GM21723 (cell line): ENCODE results near the gene WWOX.

Experiments used
- ATAC-seq: cut with Tn5 transposase; IDR thresholded peaks from one replicate; pipeline ENCODE4 v1.9.1; 2021; ENCODE audit warnings: mild to moderate bottlenecking, moderate library complexity; ENCODE audit not compliant: unreplicated experiment

Gene WWOX

DNA sequence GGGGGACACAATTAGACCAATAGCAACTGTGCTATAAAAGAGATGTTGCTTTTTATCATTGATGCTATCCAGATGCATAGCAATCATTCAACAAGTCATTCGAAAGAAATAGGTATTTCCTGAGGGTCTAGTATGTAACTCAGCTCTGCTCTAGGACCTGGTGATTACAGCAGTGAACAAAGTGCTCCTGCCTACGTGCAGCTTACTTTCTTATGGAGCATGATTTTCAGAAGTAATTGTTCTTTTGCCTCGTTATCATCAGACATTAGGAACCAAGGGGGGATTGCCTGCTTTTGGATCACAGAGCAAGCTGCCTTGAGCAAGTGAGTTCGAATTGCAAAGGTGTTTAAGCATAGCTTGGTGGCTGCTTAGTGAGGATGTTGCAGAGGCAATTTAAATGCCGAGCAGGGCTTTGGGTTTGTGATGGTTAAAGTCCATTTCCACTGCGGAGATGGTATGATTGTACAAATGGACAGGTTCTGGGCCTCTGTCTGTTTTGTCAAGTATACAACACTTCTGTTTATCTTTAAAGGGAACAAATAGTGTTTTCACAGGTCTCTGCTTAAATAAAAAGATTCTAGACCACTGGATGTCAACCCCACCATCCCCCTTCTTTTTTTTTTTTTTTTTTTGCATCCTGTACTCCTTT, 41.5 kb downstream of the WWOX start:
- ATAC-seq = no peak

DNA sequence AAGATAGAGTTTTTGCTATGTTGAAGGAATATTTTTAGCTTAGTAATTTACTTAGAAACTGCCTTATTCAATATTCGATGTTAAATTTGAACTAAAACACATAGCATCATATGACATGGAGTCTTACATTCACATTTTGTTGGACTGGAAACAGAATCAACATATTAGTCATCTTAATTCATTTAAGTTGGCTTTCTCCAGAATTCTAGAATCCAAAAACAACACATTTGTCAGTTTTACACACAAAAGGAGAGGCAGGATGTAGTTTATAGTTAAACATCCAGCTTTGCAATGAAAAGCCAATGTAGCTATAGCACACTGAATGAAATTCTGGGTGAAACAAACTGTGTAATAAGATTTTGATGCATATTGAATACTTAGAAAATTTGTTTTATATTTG, 43.3 kb downstream of the WWOX start:
- ATAC-seq = no peak

DNA sequence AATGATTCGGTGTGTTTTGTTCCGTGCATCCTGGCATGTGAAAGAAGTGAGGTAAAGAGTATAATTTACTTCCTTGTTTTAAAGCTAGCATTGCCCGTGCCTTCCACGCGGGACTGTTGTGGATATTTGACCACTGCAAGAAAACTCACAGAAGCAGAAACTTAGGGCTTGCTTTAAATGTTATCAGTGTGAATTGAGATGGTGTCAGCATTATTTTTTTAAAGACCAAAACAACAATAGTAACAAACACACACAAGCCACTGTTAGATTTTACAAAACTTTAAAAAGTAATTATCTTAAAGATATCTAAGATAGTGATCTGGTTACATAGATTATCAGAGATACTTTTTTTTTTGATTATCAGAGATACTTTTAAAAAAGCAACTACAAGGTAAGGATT, 47.4 kb downstream of the WWOX start:
- ATAC-seq = no peak

DNA sequence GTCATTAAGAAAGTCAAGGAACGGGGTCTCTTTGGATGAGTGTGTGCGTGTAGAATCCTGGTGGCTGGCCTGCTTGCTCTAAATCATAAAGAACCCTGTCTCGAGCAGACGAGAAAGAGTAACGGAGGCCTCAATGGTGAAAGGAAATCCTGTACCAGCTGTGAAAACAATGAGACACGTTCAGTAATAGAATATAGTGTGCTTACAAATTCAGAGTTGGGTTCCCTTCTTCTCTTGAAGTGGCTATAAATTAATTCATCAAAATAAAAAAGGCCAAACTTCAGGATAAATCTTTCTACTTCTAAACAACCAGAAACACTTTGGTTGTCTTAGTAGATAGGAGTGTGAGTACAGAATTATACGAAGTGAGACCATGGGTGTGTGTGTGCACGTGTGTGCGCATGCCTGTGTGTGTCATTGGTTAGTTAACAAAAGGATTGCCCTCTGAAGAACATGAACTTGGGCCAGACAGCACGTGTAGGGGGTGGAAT, 48.5 kb downstream of the WWOX start:
- no peak for ATAC-seq

DNA sequence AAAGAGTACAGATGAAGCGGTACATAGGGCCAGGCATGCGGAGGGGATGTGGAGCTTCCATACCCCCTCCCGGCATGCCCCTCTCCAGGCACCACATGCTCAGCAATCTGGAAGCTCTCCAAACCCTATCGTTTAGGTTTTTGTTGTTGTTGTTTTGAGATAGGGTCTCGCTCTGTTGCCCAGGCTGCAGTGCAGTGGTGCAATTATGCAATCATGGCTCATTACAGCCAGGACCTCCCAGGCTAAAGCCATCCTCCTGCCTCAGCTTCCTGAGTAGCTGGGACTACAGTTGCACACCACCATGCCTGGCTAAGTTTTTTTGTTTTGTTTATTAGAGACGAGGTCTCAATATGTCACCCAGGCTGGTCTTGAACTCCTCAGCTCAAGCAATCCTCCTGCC, 50.8 kb downstream of the WWOX start:
- ATAC-seq = no peak

DNA sequence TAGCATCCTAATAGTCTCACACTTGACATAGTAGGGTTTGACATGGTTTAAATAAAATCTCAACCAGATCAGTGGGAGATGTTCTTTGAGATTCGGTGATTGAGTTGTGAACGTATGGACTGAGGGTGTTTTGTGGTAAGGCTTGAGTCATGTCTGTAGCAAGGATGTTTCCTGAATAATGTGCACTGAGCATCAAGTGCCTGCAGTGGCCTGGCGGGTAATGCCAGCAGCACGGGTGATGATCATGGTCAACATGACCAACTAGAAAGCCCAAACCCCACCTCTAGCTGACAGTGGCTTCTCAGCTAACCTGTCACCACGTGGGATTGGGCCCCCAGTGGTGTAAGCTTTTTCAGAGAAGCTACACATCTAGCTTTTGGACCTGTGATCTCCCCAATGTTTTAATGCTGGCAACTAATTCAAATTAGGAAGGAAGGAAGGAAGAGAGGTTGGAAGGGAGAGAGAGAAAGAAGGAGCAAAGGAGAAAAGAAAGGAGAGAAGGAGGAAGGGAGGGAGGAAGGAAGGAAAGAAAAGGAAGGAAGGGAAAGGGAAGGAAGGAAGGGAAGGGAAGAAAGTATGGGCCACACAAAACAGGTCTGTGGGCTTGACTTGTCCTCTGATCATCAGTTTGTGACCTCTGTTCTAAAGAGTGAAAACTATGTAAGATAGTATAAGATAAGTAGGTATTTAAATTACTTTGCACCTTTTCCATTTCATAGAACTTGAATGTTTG, 55.4 kb downstream of the WWOX start:
- ATAC-seq = no peak

DNA sequence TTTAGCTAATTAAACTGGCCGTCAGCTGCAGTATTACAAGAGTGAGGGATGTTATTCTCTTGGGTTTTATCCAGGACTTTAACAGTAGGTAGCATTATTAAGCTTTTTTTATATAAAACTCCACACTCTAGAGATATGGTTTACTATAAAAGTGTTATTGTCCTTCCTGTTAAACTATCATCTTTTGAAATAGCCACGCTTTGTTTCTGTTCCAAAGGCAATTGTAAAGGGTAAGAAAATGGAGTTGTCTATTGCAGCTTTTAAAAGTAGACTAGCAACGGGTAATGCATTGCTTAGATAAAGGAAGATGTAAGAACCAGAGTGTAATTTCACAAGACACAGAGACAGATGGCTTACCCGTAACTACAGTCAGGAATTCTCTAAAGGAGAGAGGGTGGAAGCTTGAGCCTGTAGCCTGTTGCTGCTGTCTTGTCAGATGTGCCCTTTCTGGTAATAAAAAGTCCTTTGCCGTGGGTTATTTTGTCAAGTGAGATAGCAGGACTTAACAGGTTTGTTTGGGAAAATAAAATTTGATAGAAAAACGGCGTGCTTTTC, 56.4 kb downstream of the WWOX start:
- no peak for ATAC-seq

DNA sequence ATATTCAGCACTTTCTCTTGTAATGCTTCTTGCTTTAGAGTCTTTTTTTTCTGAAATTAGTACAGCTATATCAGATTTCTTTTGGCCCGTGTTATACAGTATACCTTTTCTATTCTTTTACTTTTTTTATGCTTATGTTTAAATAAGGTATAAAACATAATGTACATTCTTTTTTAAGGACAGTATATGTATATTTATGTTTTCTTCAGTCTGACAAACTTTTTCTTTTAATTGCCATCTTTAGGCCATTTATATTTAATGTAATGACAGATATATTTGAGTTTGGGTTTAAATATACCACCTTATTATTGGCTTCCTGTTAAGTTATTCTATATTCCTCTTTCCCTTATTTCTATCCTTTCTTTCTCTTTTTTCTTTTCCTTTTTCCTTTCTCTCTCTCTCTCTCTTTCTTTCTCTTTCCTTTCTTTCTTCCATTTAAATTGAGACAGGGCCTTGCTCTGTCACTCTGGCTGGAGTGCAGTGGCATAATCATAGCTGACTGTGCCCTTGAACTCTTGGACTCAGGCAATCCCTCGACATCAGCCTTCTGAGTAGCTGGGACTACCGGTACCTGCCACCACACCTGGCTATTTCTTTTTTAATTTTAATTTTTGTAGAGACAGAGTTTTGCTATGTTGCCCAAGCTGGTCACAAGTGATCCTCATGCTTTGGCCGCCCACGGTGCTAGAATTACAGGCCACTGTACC, 61.7 kb downstream of the WWOX start:
- no peak for ATAC-seq

DNA sequence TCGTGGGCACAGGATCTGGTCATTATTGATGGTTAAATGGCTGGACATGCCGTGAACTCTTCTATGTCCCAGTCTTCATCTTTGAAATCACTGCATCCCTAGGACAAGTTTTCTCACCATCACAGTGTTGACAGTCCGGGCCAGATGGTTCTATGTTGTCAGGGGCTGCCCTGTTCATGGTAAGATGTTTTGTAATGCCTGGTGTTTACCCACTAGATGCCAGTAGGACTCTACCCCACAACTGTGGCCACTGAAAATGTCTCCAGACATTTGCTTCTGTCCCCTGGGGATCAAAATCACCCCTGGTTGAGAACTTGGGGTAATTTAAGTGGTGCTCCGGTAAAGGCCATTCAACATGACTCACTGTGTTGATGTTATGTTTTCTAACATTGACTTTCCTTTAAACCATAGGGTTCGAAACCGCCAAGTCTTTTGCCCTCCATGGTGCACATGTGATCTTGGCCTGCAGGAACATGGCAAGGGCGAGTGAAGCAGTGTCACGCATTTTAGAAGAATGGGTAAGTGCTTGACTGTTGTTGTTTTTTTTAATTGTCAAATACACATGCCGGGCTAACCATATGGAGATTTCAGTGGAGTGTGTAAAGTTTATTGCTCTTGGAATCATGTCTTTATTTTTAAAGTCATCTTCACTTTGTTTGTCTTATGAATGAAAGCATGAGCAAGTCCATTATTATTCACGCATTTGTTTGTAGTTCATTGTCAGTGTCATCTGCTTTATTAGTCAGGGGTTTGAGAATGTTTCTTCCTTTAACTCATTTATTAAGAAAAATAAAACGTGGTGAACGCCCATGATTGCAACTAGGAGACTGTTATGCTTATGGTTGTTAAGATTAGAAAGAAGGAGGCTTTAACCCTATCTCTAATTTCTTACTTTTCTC, 64.6 kb downstream of the WWOX start:
- ATAC-seq = no peak

DNA sequence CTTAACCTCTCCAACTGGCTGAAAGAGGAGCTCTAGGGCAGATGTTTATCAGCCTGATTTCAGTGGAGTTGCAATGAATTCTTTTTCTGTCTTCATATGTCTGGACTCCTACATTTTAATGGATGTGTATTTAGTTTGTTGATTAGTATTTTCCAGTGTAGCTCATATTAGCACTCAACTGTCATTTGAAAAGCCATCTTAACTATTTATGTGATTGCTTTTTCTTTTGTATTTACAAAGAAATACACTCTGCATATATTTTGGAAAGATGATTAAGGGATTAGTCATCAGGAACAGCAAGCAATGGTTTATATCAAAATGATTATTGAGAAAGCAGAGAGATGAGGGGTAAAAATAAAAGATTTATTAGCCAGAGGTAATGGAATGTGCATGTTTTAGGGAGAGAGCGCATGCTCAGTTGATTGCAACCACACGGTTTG, 71.1 kb downstream of the WWOX start:
- ATAC-seq = no peak

DNA sequence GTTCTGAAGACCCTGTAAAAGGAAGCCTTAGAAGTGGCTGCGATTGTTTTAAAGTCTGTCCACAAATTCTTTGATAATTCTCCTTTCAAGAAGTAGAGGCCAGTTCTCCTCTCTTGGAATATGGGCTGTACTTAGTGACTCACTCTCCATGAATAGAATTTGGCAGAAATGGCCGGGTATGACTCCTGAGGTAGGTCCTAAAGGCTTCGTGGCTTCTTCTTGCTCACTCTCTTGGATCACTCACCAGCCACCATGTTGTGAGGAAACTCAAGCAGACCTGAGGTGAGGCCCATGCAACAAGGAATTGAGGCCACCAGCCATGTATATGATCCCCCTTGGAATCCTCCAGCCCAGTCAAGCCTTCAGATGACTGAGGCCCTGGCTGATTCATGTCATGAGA, 75.8 kb downstream of the WWOX start:
- no peak for ATAC-seq

DNA sequence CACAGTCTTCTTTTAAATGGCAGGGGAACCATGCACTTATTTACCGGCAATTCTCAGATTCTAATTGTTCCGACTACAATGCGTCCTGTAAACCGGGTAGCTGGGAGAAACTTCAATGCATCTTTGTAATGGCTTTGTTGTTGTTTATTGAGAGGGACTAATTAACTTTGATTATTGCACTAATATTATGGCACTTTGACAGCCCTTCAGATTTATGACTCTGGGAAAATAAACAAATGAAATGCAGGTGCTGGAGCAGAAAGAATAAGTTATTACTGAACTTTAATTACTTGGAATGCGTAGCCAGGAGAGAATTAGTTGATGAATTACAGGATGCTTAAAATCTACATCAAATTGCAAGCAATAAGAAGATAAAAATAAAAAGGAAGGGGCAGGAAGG, 77.0 kb downstream of the WWOX start:
- ATAC-seq = no peak

DNA sequence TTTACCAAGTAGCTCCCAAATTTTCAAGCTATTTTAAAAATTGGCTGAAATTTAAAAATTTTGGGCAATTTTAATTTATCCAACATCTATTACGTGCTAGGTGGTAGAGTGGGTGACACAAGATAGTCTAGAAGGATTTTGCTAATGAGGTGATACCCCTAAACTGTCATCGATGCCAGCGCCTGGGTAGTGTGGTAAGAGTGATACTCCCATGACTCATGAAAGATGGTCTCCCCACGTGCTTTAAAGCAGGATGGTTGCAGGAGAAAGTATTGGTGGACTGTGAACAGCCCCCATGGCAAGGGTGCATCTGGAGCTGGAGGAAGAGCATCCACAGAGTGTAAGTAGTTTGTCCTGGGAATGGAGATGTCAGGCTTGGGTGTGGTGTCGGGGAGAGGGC, 77.8 kb downstream of the WWOX start:
- no peak for ATAC-seq

DNA sequence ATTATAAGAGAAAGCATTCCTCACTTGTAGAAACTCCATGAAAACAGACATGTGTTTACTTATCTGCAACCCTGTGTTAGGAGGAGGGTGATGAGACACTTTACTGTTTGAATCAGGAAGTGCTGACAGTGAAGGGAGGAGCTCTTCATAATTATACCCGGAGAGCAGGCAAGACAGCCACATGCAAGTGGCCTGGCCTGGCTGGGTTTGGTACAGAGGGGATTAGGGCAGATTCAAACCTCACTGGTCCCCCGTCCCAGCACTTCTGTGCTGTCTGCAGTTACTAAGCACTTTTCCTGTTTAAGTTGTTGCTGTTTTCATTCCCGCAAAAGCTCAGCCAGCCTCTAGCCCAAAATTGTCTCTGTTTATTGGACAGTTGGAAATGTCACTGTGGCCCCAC, 78.5 kb downstream of the WWOX start:
- no peak for ATAC-seq

DNA sequence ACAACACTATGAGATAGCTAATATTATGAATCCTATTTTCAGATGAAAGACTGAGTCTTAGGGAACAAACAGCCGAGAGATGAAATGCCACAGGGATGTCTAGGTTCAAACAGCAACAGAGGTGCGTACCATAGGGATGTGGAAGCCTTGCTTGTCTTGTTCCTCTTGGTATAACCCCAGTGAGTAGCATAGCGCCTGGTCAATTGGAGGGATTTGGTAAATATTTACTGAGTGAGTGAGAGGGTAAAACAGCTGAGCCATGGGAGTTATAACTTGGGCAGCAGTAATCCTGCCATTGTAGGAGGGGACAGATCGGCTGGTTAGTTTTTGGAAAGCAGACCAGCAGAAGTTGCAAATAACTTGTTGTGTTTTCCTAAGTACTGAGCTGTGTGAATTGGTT, 80.2 kb downstream of the WWOX start:
- no peak for ATAC-seq

DNA sequence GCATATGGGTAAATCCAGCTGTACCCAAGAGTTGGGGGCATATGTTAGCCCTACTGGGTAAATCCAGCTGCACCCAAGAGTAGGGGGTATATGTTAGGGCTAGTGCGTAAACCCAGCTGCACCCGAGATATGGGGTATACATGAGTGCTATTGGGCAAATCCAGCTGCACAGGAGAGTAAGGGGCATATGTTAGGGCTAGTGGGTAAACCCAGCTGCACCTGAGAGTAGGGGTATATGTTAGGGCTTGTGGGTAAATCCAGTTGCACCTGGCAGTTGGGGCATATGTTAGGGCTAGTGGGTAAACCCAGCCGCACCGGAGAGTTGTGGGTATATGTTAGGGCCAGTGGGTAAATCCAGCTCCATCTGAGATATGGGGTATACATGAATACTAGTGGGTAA, 80.9 kb downstream of the WWOX start:
- ATAC-seq = no peak

DNA sequence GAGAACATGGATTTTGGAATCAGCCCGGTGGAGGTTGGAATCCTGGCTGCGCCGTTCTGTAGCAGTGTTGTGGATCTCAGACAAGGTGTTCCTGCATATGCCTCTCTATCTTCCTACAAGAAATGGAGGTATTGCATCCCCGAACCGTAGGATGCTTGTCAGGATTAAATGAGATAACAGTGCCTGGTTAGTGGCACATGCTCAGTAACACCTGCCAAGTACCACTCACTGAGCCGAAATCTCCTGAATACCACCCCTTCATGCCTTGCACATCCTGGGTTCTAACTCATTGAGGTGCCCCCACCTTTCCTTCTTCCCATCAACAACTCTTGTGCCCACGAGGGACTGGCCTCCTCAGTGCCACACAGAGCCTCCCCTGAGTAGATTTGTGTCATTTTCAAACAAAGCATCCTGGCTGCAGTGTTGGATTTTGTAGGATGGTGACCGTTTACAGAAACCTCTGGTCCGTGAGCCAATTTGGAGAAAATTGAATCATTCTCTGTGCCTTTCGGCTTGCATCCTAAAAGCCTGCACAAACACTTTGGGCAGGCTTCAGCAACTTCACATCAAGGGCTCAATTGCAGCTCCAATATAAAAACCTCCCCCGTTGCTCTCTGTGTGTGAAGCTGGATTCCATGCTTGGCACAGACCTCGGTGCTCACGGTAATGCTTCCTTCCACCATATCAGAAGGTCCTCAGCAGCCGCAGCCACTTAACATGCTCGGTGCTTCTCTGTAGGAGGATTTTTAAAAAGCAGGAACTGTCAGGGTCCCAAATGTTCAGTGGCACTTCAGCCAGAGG, 84.2 kb downstream of the WWOX start:
- ATAC-seq = no peak

DNA sequence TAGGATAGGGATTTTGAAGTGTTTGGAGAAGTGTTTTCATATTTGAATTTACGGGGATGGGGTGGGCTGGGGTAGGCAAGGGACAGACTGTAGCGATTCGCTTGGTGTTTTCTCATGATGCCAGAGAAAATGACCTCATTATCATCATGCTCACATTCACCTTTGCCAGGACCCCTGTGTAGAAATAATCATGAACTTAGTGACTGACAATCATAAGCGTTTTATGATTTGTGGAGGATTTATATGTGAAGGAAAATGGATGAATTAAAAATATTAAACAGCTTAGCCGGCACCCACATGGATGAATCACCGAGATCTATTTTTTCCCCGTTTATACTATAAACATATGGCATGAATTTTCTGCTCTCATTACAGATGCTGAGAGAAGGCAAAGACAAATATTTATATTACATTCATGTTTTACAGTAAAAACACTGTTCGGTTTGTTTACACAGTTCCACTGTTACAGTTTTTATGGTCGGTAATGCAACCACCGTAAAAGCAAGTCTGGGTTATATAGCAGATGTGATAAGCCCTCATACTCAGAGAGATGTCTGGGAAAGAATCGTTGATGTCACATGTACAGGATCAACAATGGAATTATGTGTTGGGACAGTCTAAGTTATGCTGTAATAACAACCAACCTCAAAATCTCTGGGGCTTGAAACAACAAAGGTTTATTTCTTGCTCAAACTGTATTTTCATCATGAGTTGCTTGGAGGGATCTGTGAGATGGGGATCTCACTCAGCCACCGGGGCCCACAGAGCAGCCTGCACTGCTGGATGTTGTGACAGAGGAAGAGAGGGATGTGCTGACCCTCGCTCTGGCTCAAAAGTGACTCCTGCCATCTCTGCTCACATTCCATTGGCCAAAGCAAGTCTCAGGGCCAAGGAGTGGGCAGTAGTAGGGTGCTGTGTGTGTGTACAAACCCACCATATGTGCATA, 85.1 kb downstream of the WWOX start:
- no peak for ATAC-seq

DNA sequence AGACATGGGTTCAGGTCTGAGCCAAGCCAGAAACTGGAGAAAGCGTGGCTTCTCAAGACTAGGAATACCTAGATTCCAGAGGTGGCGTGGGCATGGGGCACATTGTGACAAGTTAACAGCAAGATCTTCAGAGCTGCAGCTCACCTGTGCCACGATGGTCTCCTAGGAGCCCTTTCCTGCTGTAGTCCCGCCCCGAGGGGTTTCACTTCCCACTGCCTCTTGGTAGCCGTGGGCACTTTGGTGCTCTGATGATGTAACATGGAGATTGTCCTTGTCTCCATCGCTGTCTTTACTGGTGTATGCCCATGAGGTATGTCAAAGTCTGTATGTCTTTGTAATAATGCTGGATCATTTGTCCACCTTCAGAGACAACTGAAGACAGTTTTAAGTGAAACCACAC, 89.7 kb downstream of the WWOX start:
- no peak for ATAC-seq
